Right lobe of liver (tissue), 4 donors: Measurements from ENCODE around the gene SIGLEC5.

Source experiments
- CTCF ChIP-seq, 4 donors: fragments of 200-600 bp in 3 of 4; fragments of 450-650 bp in 1 of 4; IDR thresholded peaks; one replicate each; pipeline versions ENCODE4 v1.5.1 to v1.8.0; 2016 to 2022; ENCODE audit warnings: antibody characterized with exemption in 4 of 4, mild to moderate bottlenecking in 2 of 4
- POLR2A ChIP-seq: fragments of 450-650 bp; IDR thresholded peaks from one replicate; pipeline ENCODE4 v1.6.1; 2017; ENCODE audit warnings: antibody characterized with exemption, mild to moderate bottlenecking
- donor health status: DM: no; HTN: no; CAD: no.
- donor health status: DM: no; HTN: no; CAD: no.
- donor health status: DM: no; HTN: yes; CAD: no.

GRCh38 chr19:51621178-51621577 is 9.0 kb downstream of the SIGLEC5 start:
- TF ChIP-seq CTCF (IDR thresholded peaks at IDR 0.05) (no peak), POLR2A (no peak)
